Measurements from ENCODE around the gene WDR37. TPM values are rescaled to one million over a fixed set of nuclear protein-coding genes. Genes with fewer than 3 reads are reported as not detected.

WDR37 gene
- total and polyA plus RNA-seq, 10 of the 15 experiments (the other 5 are each of a cell fraction or from before 2014, with no cell fraction given) = 1.9 to 11.1 (median 7.1) TPM

GRCh38 chr10:1104971-1105370, 48.8 kb downstream of the WDR37 start:
- no TSS peak for BruUV-seq (replicated peaks)
- Histone ChIP-seq H3K4me2 (ENCODE audit: control insufficient read depth, insufficient read depth) (no peak overlapping the region), H3K4me1 (ENCODE audit: control insufficient read depth, insufficient read depth, low read length) (peaks cover 2% of the 10 kb centered on the region; the same call in 1 of the 2 replicates), H3K9ac (ENCODE audit: control insufficient read depth, insufficient read depth, low read length) (no peak overlapping the region), H3K36me3 (ENCODE audit: control insufficient read depth in 2 of 2, insufficient read depth in 2 of 2, low read length in 1 of 2) (peaks cover 10 to 22% of the 10 kb centered on the region in 2 experiments; a peak in 3 of 4 replicates), H3K27ac (ENCODE audit: control insufficient read depth, insufficient read depth) (no peak overlapping the region), H3K4me3 (no peak overlapping the region), H3K27me3 (replicated peaks in 1 of 2; ENCODE audit: control insufficient read depth in 2 of 2, insufficient read depth in 2 of 2, low read length in 1 of 2) (no peaks in the 10 kb centered on the region), H3K79me2 (ENCODE audit: control insufficient read depth, insufficient read depth, low read length) (no peaks in the 10 kb centered on the region), H4K20me1 (ENCODE audit: control insufficient read depth, insufficient read depth) (no peaks in the 10 kb centered on the region), H2AFZ (ENCODE audit: control insufficient read depth, low read depth, low read length) (no peak overlapping the region), H3K9me3 (replicated peaks; ENCODE audit: control insufficient read depth, insufficient read depth, low read length) (no peaks in the 10 kb centered on the region)
- SMC1A ChIA-PET (ENCODE audit: uncharacterized antibody, unreplicated experiment) = no interaction called here
- 90% methylated on average over 14 of the region's 14 CpGs for WGBS (ENCODE audit: insufficient coverage, insufficient replicate concordance, low lambda C conversion rate, missing lambda C conversion rate)
- TF ChIP-seq GATAD2B (conservative IDR thresholded peaks at IDR 0.05; ENCODE audit: low read depth) (no peak), NR2F1 (conservative IDR thresholded peaks at IDR 0.05) (no peak), CBFB (IDR thresholded peaks at IDR 0.05; ENCODE audit: low read depth) (no peak), KLF5 (IDR thresholded peaks at IDR 0.05; ENCODE audit: partially characterized antibody) (no peak), SP1 (IDR thresholded peaks at IDR 0.05; ENCODE audit: low read depth, low read length) (no peak), MLLT1 (IDR thresholded peaks at IDR 0.05) (no peak), YBX1 (IDR thresholded peaks at IDR 0.05) (no peak), PKNOX1 (IDR thresholded peaks at IDR 0.05) (no peak), ZNF687 (IDR thresholded peaks at IDR 0.05) (no peak), ZZZ3 (IDR thresholded peaks at IDR 0.05; ENCODE audit: control insufficient read depth, insufficient read length, low read depth) (no peak), NFYA (IDR thresholded peaks at IDR 0.05; ENCODE audit: borderline replicate concordance, low read depth, low read length) (no peak), USF1 (IDR thresholded peaks at IDR 0.05; ENCODE audit: borderline replicate concordance, extremely low read length, insufficient read depth, low read depth, low read length) (no peak)
- DNase-seq (ENCODE audit: low read depth, low spot score) (no peak), FAIRE-seq (no peak), ATAC-seq (no peak)
- RAD21 ChIA-PET (ENCODE audit: unreplicated experiment) = no interaction called here
- in situ Hi-C loops (cut with MboI) (no loop called here), intact Hi-C loops (cut with micrococcal nuclease; ENCODE audit: unreplicated experiment) (no loop called here)
- POLR2A ChIA-PET = no interaction called here
- CTCF ChIA-PET = no interaction called here

Measured in GM12878 (cell line).